ENCODE data around the gene ZNF524. TPM values are rescaled to one million over a fixed set of nuclear protein-coding genes. Genes with fewer than 3 reads are reported as not detected.

ZNF524 gene
- total and polyA plus RNA-seq, 10 of the 15 experiments (the other 5 are each of a cell fraction or from before 2014, with no cell fraction given): 0.47 to 18.6 (median 12.4) TPM; not detected in 1

DNA sequence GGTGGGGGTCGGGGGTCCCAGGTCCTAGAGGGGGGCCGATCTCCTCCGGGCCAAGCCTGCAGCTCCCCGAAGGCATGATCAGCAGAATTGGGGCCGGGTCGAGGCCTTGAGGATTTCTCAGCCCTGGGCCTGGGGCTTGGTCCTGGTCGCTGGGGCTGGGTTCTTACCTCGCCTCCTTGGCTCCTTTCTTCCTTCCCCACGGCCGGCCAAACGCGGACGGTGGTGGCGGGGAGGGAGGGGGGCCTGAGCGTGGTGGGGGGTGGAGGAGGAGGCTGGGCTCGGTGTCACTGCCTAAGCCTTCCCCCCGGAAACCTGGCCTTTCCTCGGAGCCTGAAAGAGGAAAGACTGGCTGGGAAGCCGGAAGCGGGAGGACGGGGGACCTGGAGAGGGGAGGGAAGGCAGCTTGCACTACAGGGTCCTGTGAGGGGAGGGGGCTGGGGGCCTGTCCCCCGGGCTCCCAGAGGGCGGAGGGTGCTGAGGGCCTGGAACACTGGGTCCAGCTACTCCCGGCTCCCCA, 19.4 kb upstream of the ZNF524 start, which contains the start of gene ZNF579:
Gene ZNF579 (minus strand): TSS at position 221 of the 517 bp plus-strand sequence. CDS start 1,209 bp downstream, outside the sequence.
- Histone ChIP-seq H2AFZ (ENCODE audit: control insufficient read depth, low read depth, low read length) (peak within 1 kb of the TSS; percentile 85), H3K79me2 (ENCODE audit: control insufficient read depth, insufficient read depth, low read length) (peaks cover 11% of the 10 kb centered on the region), H3K27ac (ENCODE audit: control insufficient read depth, insufficient read depth) (peak within 1 kb of the TSS; percentile 64), H3K36me3 (ENCODE audit: control insufficient read depth in 2 of 2, insufficient read depth in 2 of 2, low read length in 1 of 2) (peaks cover 0 to 5% of the 10 kb centered on the region in 2 experiments; a peak in 1 of 4 replicates), H4K20me1 (ENCODE audit: control insufficient read depth, insufficient read depth) (no peaks in the 10 kb centered on the region), H3K4me3 (peak within 1 kb of the TSS; percentile 93), H3K9ac (ENCODE audit: control insufficient read depth, insufficient read depth, low read length) (peak within 1 kb of the TSS; percentile 66), H3K4me2 (ENCODE audit: control insufficient read depth, insufficient read depth) (peak within 1 kb of the TSS; percentile 71), H3K27me3 (replicated peaks in 1 of 2; ENCODE audit: control insufficient read depth in 2 of 2, insufficient read depth in 2 of 2, low read length in 1 of 2) (no peaks in the 10 kb centered on the region), H3K9me3 (replicated peaks; ENCODE audit: control insufficient read depth, insufficient read depth, low read length) (no peaks in the 10 kb centered on the region), H3K4me1 (ENCODE audit: control insufficient read depth, insufficient read depth, low read length) (0 out of 2 replicates have a peak, but pooled peaks cover 3% of the 10 kb centered on the region)
- ChIA-PET RAD21 (ENCODE audit: unreplicated experiment) (interaction anchor here (0.8 to 1.3 kb wide), 4 partner anchors 19 to 77 kb away, joined by 3 to 6 read pairs (median 4); partner anchors contain the start of gene FIZ1), CTCF (interaction anchor here (1.1 to 2.3 kb wide), 3 partner anchors 25 to 74 kb away, joined by 3 to 5 read pairs (median 5); partner anchors contain the start of gene ZNF865), POLR2A (interaction anchor here (1.1 to 1.5 kb wide), 3 partner anchors 9 to 23 kb away, joined by 4 to 5 read pairs (median 4); partner anchors contain the start of gene FIZ1), SMC1A (ENCODE audit: uncharacterized antibody, unreplicated experiment) (interaction anchor here (0.7 to 1.1 kb wide), 2 partner anchors 67 to 119 kb away, joined by 3 to 5 read pairs; partner anchors contain the start of gene ISOC2)
- no TSS peak for BruUV-seq (replicated peaks)
- WGBS (ENCODE audit: insufficient coverage, insufficient replicate concordance, low lambda C conversion rate, missing lambda C conversion rate): 1% methylated on average over 19 of the region's 24 CpGs
- in situ Hi-C loops (cut with MboI): no loop called here
- DNase-seq (ENCODE audit: low read depth, low spot score): peak; percentile 52
- ATAC-seq: peak; percentile 92
- FAIRE-seq: peak; percentile 78
- intact Hi-C loops (cut with micrococcal nuclease; ENCODE audit: unreplicated experiment): no loop called here
- TF ChIP-seq HCFC1 (IDR thresholded peaks at IDR 0.05; ENCODE audit: low read length) (peak; percentile 72), BCL11A (IDR thresholded peaks at IDR 0.05; ENCODE audit: low read depth, low read length) (0 out of 2 replicates have a peak, but pooled peaks have one; percentile 30), EED (IDR thresholded peaks at IDR 0.05; ENCODE audit: low read depth) (peak; percentile 60; the same call in 1 of the 2 replicates), BMI1 (IDR thresholded peaks at IDR 0.05; ENCODE audit: borderline replicate concordance) (no peak), EP300 (IDR thresholded peaks at IDR 0.05; ENCODE audit: borderline replicate concordance in 1 of 2, control insufficient read depth in 1 of 2, low read depth in 2 of 2, low read length in 2 of 2) (0 out of 4 replicates have a peak, but pooled peaks of 1 of the 2 experiments have one; percentile 5), RAD51 (IDR thresholded peaks at IDR 0.05) (no peak), SP1 (IDR thresholded peaks at IDR 0.05; ENCODE audit: low read depth, low read length) (peak; percentile 54), IRF4 (IDR thresholded peaks at IDR 0.05; ENCODE audit: low read depth, low read length) (peak; percentile 75; the same call in 1 of the 2 replicates), BHLHE40 (IDR thresholded peaks at IDR 0.05; ENCODE audit: borderline replicate concordance in 1 of 2, low read depth in 2 of 2, low read length in 1 of 2) (peak; percentile 8 to 20; a peak in 1 of 4 replicates), DPF2 (IDR thresholded peaks at IDR 0.05) (0 out of 2 replicates have a peak, but pooled peaks have one; percentile 13), TCF3 (IDR thresholded peaks at IDR 0.05; ENCODE audit: borderline replicate concordance, insufficient read depth, low read depth, low read length) (0 out of 2 replicates have a peak, but pooled peaks have one; percentile 25), SMAD5 (IDR thresholded peaks at IDR 0.05; ENCODE audit: low read depth) (no peak), NFYB (IDR thresholded peaks at IDR 0.05; ENCODE audit: insufficient read depth, low read depth, low read length) (no peak), GABPA (IDR thresholded peaks at IDR 0.05; ENCODE audit: low read depth) (peak; percentile 94), MYC (IDR thresholded peaks at IDR 0.05; ENCODE audit: insufficient read depth, insufficient read length, insufficient replicate concordance, low read length, severe bottlenecking) (no peak), HDAC6 (IDR thresholded peaks at IDR 0.05; ENCODE audit: unreplicated experiment) (no peak), YY1 (IDR thresholded peaks at IDR 0.05; ENCODE audit: low read depth, low read length) (peak; percentile 86)
- TF ChIP-seq, protein P1, sequence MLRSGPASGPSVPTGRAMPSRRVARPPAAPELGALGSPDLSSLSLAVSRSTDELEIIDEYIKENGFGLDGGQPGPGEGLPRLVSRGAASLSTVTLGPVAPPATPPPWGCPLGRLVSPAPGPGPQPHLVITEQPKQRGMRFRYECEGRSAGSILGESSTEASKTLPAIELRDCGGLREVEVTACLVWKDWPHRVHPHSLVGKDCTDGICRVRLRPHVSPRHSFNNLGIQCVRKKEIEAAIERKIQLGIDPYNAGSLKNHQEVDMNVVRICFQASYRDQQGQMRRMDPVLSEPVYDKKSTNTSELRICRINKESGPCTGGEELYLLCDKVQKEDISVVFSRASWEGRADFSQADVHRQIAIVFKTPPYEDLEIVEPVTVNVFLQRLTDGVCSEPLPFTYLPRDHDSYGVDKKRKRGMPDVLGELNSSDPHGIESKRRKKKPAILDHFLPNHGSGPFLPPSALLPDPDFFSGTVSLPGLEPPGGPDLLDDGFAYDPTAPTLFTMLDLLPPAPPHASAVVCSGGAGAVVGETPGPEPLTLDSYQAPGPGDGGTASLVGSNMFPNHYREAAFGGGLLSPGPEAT (IDR thresholded peaks at IDR 0.05; ENCODE audit: low read depth): peak; percentile 75; the same call in 1 of the 2 replicates
- TF ChIP-seq, protein P2, sequence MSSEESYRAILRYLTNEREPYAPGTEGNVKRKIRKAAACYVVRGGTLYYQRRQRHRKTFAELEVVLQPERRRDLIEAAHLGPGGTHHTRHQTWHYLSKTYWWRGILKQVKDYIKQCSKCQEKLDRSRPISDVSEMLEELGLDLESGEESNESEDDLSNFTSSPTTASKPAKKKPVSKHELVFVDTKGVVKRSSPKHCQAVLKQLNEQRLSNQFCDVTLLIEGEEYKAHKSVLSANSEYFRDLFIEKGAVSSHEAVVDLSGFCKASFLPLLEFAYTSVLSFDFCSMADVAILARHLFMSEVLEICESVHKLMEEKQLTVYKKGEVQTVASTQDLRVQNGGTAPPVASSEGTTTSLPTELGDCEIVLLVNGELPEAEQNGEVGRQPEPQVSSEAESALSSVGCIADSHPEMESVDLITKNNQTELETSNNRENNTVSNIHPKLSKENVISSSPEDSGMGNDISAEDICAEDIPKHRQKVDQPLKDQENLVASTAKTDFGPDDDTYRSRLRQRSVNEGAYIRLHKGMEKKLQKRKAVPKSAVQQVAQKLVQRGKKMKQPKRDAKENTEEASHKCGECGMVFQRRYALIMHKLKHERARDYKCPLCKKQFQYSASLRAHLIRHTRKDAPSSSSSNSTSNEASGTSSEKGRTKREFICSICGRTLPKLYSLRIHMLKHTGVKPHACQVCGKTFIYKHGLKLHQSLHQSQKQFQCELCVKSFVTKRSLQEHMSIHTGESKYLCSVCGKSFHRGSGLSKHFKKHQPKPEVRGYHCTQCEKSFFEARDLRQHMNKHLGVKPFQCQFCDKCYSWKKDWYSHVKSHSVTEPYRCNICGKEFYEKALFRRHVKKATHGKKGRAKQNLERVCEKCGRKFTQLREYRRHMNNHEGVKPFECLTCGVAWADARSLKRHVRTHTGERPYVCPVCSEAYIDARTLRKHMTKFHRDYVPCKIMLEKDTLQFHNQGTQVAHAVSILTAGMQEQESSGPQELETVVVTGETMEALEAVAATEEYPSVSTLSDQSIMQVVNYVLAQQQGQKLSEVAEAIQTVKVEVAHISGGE (CRISPR knock-in tag; IDR thresholded peaks at IDR 0.05): peak; percentile 88

Data from GM12878 (cell line).